IPS-11a (cell line): ENCODE results near the gene CAV2.

Experiments used
- H3K4me3 ChIP-seq: one replicate; pipeline ENCODE4 v1.5.1; 2013; ENCODE audit warnings: low read depth, low read length, control low read depth

The CAV2 gene

GRCh38 chr7:116494472-116494871 lies 5.1 kb upstream of the CAV2 start:
- no peak overlapping the region for H3K4me3 ChIP-seq

GRCh38 chr7:116495736-116496135 lies 3.8 kb upstream of the CAV2 start:
- no peak overlapping the region for H3K4me3 ChIP-seq

GRCh38 chr7:116496653-116497052 lies 2.9 kb upstream of the CAV2 start:
- no peak overlapping the region for H3K4me3 ChIP-seq

GRCh38 chr7:116497708-116498107 lies 1.8 kb upstream of the CAV2 start:
- no peak overlapping the region for H3K4me3 ChIP-seq

- H3K4me3 ChIP-seq: peak overlapping the region; percentile 54
Measured at GRCh38 chr7:116500078-116500853, 728 bp downstream of the CAV2 start.

GRCh38 chr7:116501425-116502167 lies 2.1 kb downstream of the CAV2 start:
- no peak overlapping the region for H3K4me3 ChIP-seq

GRCh38 chr7:116502201-116503096 lies 2.9 kb downstream of the CAV2 start:
- no peak overlapping the region for H3K4me3 ChIP-seq

GRCh38 chr7:116503835-116504234 lies 4.3 kb downstream of the CAV2 start:
- no peak overlapping the region for H3K4me3 ChIP-seq

- H3K4me3 ChIP-seq: no peak overlapping the region
Measured at GRCh38 chr7:116505278-116505677, 5.7 kb downstream of the CAV2 start.

- no peak overlapping the region for H3K4me3 ChIP-seq
Measured at GRCh38 chr7:116505823-116506222, 6.3 kb downstream of the CAV2 start.

GRCh38 chr7:116509982-116510579 lies 10.5 kb downstream of the CAV2 start:
- no peak overlapping the region for H3K4me3 ChIP-seq

GRCh38 chr7:116510795-116511194 lies 11.3 kb downstream of the CAV2 start:
- H3K4me3 ChIP-seq: no peak overlapping the region

- no peak overlapping the region for H3K4me3 ChIP-seq
Measured at GRCh38 chr7:116511552-116512519, 12.3 kb downstream of the CAV2 start.

- no peak overlapping the region for H3K4me3 ChIP-seq
Measured at GRCh38 chr7:116512520-116513188, 13.1 kb downstream of the CAV2 start.

- H3K4me3 ChIP-seq: no peak overlapping the region
Measured at GRCh38 chr7:116515584-116515983, 16.0 kb downstream of the CAV2 start.

- H3K4me3 ChIP-seq: no peak overlapping the region
Measured at GRCh38 chr7:116516324-116516723, 16.8 kb downstream of the CAV2 start.

GRCh38 chr7:116517626-116518025 lies 18.1 kb downstream of the CAV2 start:
- no peak overlapping the region for H3K4me3 ChIP-seq

GRCh38 chr7:116518961-116519360 lies 19.4 kb downstream of the CAV2 start:
- no peak overlapping the region for H3K4me3 ChIP-seq

- H3K4me3 ChIP-seq: no peak overlapping the region
Measured at GRCh38 chr7:116521046-116521664, 21.6 kb downstream of the CAV2 start.
